Lower lobe of right lung (tissue), 2 donors: ENCODE data around the gene FANCD2. TPM values are rescaled to one million over a fixed set of nuclear protein-coding genes. Genes with fewer than 3 reads are reported as not detected.

ENCODE experiments used
- ATAC-seq, 2 donors: fragments of 200-7000 bp; cut with Tn5 transposase; one replicate each; pipeline ENCODE4 v1.9.1; 2020 to 2022; ENCODE audit warnings: mild to moderate bottlenecking in 2 of 2, moderate library complexity in 2 of 2
- DNase-seq: peaks from one replicate; pipeline ENCODE4 v3.0.0-alpha.2; 2020
- H3K27ac ChIP-seq: fragments of 200-600 bp; one replicate; pipeline ENCODE4 v1.8.0; 2022
- H3K27me3 ChIP-seq: fragments of 200-600 bp; one replicate; pipeline ENCODE4 v1.8.0; 2022; ENCODE audit warnings: low read depth
- H3K36me3 ChIP-seq: fragments of 200-600 bp; one replicate; pipeline ENCODE4 v1.8.0; 2022; ENCODE audit warnings: mild to moderate bottlenecking
- H3K4me1 ChIP-seq: fragments of 200-600 bp; one replicate; pipeline ENCODE4 v1.8.0; 2022
- H3K4me3 ChIP-seq: fragments of 200-600 bp; one replicate; pipeline ENCODE4 v1.8.0; 2022; ENCODE audit warnings: mild to moderate bottlenecking
- H3K9me3 ChIP-seq: fragments of 200-600 bp; one replicate; pipeline ENCODE4 v1.8.0; 2022
- intact Hi-C: fragments of 100-400 bp; cut with DNase I; formaldehyde crosslinking; loops from one replicate; pipeline ENCODE4 v1.11.0; 2022
- long read RNA-seq: library from polyadenylated mRNA; unstranded; transcript quantifications from one replicate; pipeline ENCODE4 v2.0.0, GENCODE V29; 2021
- total RNA-seq: library from RNA; stranded (reverse); fragmentation: NEBNext Ultra II Directional; extraction: Animal tissue kit (Norgen Biotek cat#: 25700); gene quantifications from one replicate; pipeline ENCODE4 v1.2.1, GENCODE V29; 2021
- TF ChIP-seq, protein P1 (sequence below): fragments of 200-600 bp; IDR thresholded peaks from one replicate; pipeline ENCODE4 v1.8.0; 2022; ENCODE audit warnings: antibody characterized with exemption, mild to moderate bottlenecking
- donor health status: DM: no; HTN: yes; CAD: no; lungs with severe emphysema.

Gene FANCD2
- total RNA-seq: 6.1 TPM
- long read RNA-seq, partial matches to known transcripts: 4 of 8 reads
- long read RNA-seq, other reads (novel, unspliced or antisense): 4 of 8 reads

DNA sequence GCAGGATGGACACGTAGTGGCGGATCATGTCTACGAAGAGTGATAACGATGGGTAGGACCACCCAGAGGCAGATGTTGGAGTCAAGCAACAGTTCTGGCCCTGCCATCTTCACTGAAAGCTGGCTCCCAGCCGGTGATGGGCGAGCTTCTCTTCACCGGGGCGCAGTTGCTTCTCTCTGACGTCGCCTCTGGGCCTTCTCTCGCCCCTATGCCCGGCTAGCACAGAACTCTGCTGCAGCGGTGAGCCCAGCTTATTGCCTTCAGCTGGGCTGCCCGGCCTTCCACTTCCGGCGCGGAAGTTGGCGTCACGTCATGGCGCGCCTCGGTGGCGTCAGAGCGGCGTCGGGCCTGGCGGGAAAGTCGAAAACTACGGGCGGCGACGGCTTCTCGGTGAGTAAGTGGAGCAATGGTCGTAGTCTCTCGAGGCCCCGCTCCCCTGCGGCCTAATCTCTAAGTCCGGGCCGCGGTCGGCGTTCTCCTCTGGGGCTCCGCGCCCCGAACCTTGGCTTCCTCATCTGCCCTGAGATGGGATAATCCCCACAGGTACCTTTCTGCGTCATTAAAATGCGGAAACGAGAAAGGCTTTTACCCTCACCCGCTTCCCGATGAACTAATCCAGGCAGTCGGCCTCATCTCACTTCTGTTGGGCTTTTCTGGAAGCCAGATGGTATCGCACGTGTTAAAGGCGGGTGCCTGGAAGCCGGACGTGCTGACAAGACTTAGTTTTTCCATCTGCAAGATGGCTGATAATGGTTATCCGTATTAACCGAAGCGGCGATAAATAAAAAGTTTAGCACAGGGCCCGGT, at the start of gene FANCD2:
Gene FANCD2, plus strand, starts transcription at position 354 of the 807 bp plus-strand sequence. CDS start 2,221 bp downstream, outside the sequence.
- H3K27ac ChIP-seq: peak within 1 kb of the TSS; percentile 82
- peaks cover 25% of the 10 kb centered on the region for H3K36me3 ChIP-seq
- peak within 1 kb of the TSS; percentile 82 for H3K4me3 ChIP-seq
- ATAC-seq (peak; percentile 96 to 97), DNase-seq (peak; percentile 91)
- peaks cover 26% of the 10 kb centered on the region for H3K4me1 ChIP-seq
- intact Hi-C loops: no loop called here
- no peaks in the 10 kb centered on the region for H3K27me3 ChIP-seq
- H3K9me3 ChIP-seq: no peaks in the 10 kb centered on the region
- TF ChIP-seq, protein P1, sequence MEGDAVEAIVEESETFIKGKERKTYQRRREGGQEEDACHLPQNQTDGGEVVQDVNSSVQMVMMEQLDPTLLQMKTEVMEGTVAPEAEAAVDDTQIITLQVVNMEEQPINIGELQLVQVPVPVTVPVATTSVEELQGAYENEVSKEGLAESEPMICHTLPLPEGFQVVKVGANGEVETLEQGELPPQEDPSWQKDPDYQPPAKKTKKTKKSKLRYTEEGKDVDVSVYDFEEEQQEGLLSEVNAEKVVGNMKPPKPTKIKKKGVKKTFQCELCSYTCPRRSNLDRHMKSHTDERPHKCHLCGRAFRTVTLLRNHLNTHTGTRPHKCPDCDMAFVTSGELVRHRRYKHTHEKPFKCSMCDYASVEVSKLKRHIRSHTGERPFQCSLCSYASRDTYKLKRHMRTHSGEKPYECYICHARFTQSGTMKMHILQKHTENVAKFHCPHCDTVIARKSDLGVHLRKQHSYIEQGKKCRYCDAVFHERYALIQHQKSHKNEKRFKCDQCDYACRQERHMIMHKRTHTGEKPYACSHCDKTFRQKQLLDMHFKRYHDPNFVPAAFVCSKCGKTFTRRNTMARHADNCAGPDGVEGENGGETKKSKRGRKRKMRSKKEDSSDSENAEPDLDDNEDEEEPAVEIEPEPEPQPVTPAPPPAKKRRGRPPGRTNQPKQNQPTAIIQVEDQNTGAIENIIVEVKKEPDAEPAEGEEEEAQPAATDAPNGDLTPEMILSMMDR: no peak

DNA sequence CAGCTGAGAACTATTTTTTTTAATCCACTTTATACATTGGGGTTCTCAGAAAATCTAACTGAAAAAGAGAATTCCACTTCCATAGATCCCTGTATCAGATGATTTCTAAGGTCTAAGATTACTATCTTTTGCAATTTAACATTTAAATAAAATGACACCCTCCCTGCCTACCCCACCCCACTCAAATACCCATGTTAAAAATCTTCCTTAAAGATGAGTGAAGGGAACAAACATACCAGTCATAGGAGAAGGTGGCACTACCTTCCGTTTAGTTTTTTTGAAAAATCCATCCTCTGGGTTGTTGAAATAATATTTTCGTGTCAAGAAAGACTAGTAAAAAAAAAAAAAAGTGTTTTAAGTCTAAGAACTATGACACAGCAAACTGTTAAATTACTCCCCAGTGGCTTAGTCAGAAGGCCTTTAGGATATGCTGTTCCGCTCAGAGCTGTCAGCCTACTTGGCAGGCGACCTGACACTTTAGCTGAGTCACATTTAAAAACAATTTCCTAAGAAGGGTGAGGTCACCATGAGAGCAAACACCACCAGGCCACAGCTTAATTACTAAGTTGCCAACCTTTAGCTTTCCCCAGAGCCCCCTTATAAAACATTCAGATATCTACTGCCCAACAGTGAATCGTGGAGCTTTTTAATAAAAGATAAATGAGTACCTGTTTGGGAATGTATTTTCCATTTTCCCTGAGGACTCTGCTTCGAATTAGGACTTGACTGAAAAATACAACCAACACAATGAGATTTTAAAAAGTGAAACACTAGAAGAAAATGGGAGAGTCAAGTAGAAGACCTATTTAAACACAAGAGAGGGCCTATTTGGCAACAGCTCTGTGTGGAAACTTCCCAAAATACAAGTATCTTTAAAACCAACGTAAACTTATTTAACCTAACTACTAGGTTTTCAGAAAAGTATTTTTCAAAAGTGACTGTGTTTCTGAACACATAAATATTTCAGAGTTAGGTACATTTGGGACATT, 49.2 kb upstream of the FANCD2 start:
- H3K36me3 ChIP-seq: peaks cover 68% of the 10 kb centered on the region
- H3K9me3 ChIP-seq: no peaks in the 10 kb centered on the region
- TF ChIP-seq, protein P1: no peak
- intact Hi-C loops: no loop called here
- no peaks in the 10 kb centered on the region for H3K27me3 ChIP-seq
- ATAC-seq: peak; percentile 96 to 98
- H3K27ac ChIP-seq: peak overlapping the region; percentile 69
- peak; percentile 78 for DNase-seq
- H3K4me3 ChIP-seq: no peak overlapping the region
- H3K4me1 ChIP-seq: peaks cover 40% of the 10 kb centered on the region

DNA sequence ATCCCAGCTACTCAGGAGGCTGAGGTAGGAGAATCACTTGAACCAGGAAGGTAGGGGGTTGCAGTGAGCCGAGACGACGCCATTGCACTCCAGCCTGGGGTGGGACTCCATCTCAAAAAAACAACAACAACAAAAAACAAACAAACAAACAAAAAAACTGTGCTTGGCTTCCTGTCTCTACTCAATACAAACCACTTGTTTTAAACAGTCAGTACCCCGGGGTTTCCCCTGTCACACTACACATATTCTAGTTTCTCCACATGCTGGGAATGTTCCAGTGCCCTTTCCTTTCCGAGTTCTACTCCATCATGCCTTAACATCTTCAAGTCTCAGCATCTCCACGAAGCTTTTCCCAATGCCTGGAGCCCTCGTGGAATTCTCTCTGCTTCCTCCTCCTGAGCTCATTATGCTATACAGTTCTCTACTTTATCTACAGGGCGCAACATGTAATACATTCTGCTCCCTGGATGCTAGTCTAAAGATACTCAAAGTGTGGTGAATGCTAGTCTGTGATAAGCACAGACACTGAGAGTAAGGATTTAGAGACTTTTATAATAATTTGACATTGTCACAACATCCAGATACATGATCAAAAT, 47.4 kb upstream of the FANCD2 start:
- Histone ChIP-seq H3K4me1 (peaks cover 56% of the 10 kb centered on the region), H3K36me3 (peaks cover 66% of the 10 kb centered on the region), H3K9me3 (no peaks in the 10 kb centered on the region), H3K27ac (peak overlapping the region; percentile 69), H3K4me3 (no peak overlapping the region), H3K27me3 (no peaks in the 10 kb centered on the region)
- TF ChIP-seq, protein P1: no peak
- intact Hi-C loops: no loop called here
- ATAC-seq: no peak
- no peak for DNase-seq

DNA sequence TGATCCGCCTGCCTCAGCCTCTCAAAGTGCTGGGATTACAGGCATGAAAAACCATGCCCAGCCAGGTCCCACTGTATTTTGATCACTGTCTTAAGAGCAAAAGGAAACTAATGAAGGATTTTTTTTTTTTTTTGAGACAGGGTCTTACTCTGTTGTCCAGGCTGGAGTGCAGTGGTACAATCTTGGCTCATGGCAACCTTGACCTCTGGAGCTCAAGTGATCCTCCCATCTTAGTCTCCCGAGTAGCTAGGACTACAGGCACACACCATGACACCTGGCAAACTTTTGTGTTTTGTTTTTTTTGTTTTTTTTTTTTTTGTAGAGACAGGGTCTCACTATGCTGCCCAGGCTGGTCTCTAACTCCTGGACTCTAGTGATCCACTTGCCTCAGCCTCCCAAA, 46.0 kb upstream of the FANCD2 start:
- H3K4me3 ChIP-seq: no peak overlapping the region
- no peak for ATAC-seq
- TF ChIP-seq, protein P1: no peak
- H3K36me3 ChIP-seq: peaks cover 59% of the 10 kb centered on the region
- H3K4me1 ChIP-seq: peaks cover 63% of the 10 kb centered on the region
- no peaks in the 10 kb centered on the region for H3K9me3 ChIP-seq
- DNase-seq: no peak
- intact Hi-C loops: no loop called here
- no peaks in the 10 kb centered on the region for H3K27me3 ChIP-seq
- no peak overlapping the region for H3K27ac ChIP-seq

DNA sequence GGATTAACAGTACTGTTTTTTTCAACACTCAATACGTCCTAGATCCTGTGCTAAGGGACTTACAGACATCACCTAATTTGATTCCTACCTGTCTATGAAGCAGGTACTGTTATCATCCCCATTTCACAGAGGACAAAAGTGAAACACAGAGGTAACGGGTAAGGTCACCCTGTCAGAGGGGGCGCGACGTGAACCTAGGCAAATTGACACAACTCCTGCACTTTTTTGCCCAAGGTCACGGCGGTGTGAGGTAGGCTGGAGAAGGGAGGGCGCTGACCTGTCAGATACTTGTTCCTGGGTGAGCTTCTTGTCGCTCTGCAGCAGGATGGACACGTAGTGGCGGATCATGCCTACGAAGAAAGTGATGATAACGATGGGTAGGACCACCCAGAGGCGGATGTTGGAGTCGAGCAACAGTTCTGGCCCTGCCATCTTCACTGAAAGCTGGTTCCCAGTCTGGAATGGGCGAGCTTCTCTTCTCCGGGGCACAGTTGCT, 40.0 kb upstream of the FANCD2 start:
- Histone ChIP-seq H3K4me3 (peak overlapping the region; percentile 73), H3K27ac (peak overlapping the region; percentile 82), H3K4me1 (peaks cover 39% of the 10 kb centered on the region), H3K9me3 (no peaks in the 10 kb centered on the region), H3K27me3 (no peaks in the 10 kb centered on the region), H3K36me3 (peaks cover 27% of the 10 kb centered on the region)
- DNase-seq (no peak), ATAC-seq (peak; percentile 33 to 60)
- TF ChIP-seq, protein P1: no peak
- intact Hi-C loops: no loop called here
